HepG2 (cell line): ENCODE results near the gene CCL22. TPM values are rescaled to one million over a fixed set of nuclear protein-coding genes. Genes with fewer than 3 reads are reported as not detected.

ENCODE experiments used
- ELF3 ChIP-seq: IDR thresholded peaks from 2 replicates; pipeline ENCODE4 v1.6.1; 2016; ENCODE audit warnings: missing genetic modification reagents, missing compliant biosample characterization
- HCFC1 ChIP-seq: fragments of 150-350 bp; IDR thresholded peaks from 2 replicates; pipeline ENCODE4 v1.6.1; 2014; ENCODE audit warnings: low read depth, low read length
- JARID2 ChIP-seq: sonication (generic); formaldehyde crosslinking; IDR thresholded peaks from 2 replicates; pipeline ENCODE4 v1.8.1; 2023; ENCODE audit warnings: missing genetic modification reagents, inconsistent platforms; ENCODE audit not compliant: insufficient replicate concordance
- KLF11 ChIP-seq: IDR thresholded peaks from 2 replicates; pipeline ENCODE4 v1.6.1; 2016; ENCODE audit warnings: missing compliant biosample characterization
- NFE2L1 ChIP-seq: sonication (generic); formaldehyde crosslinking; IDR thresholded peaks from 2 replicates; pipeline ENCODE4 v1.4.0; 2020; ENCODE audit warnings: missing genetic modification reagents, mild to moderate bottlenecking, borderline replicate concordance
- RFX5 ChIP-seq: IDR thresholded peaks from 2 replicates; pipeline ENCODE4 v1.6.1; 2011; ENCODE audit warnings: low read depth, low read length, improper control_type of control experiment
- THYN1 ChIP-seq: sonication (generic); formaldehyde crosslinking; IDR thresholded peaks from 2 replicates; pipeline ENCODE4 v1.8.1; 2023; ENCODE audit warnings: low read depth, mild to moderate bottlenecking, moderate library complexity, missing genetic modification reagents, borderline replicate concordance
- XBP1 ChIP-seq: sonication (generic); formaldehyde crosslinking; IDR thresholded peaks from 2 replicates; pipeline ENCODE4 v1.5.0; 2020; ENCODE audit warnings: missing genetic modification reagents
- ZFP41 ChIP-seq: sonication (generic); formaldehyde crosslinking; IDR thresholded peaks from 2 replicates; pipeline ENCODE4 v1.4.0; 2020; ENCODE audit warnings: mild to moderate bottlenecking, missing genetic modification reagents, borderline replicate concordance
- ZNF256 ChIP-seq: sonication (generic); formaldehyde crosslinking; conservative IDR thresholded peaks from 2 replicates; pipeline ENCODE4 v1.4.0; 2020; ENCODE audit warnings: missing genetic modification reagents
- ZSCAN12 ChIP-seq: sonication (generic); formaldehyde crosslinking; IDR thresholded peaks from 2 replicates; pipeline ENCODE4 v1.9.0; 2021; ENCODE audit warnings: mild to moderate bottlenecking, missing genetic modification reagents
- polyA plus RNA-seq, 8 experiments: library from polyadenylated mRNA; depleted of rRNA in 3 of 8; stranded (reverse) in 7 of 8; unstranded in 1 of 8; fragments of >200 nt; fragmentation: Illumina TruSeq in 4 of 8; extraction: Trizol in 4 of 8; gene quantifications; 2 replicates each; pipeline versions ENCODE4 v1.2.1 to v1.2.3, GENCODE V29; 2011 to 2016; ENCODE audit warnings: low read depth in 4 of 8, missing spikeins in 1 of 8, mixed read lengths in 1 of 8; ENCODE audit not compliant: insufficient read depth in 1 of 8
- total RNA-seq, 5 experiments: library from RNA; depleted of rRNA; stranded (reverse); fragments of >200 nt; fragmentation: Illumina TruSeq; extraction: Trizol; gene quantifications; 2 replicates each; pipeline ENCODE4 v1.2.3, GENCODE V29; 2016; ENCODE audit warnings: low read depth in 1 of 5
- TF ChIP-seq, protein P1 (sequence below): IDR thresholded peaks from 2 replicates; pipeline ENCODE4 v1.6.1; 2012; ENCODE audit warnings: low read length, improper control_type of control experiment
- TF ChIP-seq, protein P2 (sequence below): sonication (generic); formaldehyde crosslinking; conservative IDR thresholded peaks from 2 replicates; pipeline ENCODE4 v1.4.0; 2020; ENCODE audit warnings: missing genetic modification reagents
- TF ChIP-seq, protein P3 (sequence below): IDR thresholded peaks from 2 replicates; pipeline ENCODE4 v1.4.0; 2020; ENCODE audit warnings: mild to moderate bottlenecking, missing genetic modification reagents
- TF ChIP-seq, protein P4 (sequence below): sonication (generic); formaldehyde crosslinking; IDR thresholded peaks from 2 replicates; pipeline ENCODE4 v1.4.0; 2020; ENCODE audit warnings: missing genetic modification reagents, borderline replicate concordance

CCL22 gene
- total and polyA plus RNA-seq, 2 of the 13 experiments (the other 11 are each of a cell fraction or from before 2014, with no cell fraction given): not detected

DNA sequence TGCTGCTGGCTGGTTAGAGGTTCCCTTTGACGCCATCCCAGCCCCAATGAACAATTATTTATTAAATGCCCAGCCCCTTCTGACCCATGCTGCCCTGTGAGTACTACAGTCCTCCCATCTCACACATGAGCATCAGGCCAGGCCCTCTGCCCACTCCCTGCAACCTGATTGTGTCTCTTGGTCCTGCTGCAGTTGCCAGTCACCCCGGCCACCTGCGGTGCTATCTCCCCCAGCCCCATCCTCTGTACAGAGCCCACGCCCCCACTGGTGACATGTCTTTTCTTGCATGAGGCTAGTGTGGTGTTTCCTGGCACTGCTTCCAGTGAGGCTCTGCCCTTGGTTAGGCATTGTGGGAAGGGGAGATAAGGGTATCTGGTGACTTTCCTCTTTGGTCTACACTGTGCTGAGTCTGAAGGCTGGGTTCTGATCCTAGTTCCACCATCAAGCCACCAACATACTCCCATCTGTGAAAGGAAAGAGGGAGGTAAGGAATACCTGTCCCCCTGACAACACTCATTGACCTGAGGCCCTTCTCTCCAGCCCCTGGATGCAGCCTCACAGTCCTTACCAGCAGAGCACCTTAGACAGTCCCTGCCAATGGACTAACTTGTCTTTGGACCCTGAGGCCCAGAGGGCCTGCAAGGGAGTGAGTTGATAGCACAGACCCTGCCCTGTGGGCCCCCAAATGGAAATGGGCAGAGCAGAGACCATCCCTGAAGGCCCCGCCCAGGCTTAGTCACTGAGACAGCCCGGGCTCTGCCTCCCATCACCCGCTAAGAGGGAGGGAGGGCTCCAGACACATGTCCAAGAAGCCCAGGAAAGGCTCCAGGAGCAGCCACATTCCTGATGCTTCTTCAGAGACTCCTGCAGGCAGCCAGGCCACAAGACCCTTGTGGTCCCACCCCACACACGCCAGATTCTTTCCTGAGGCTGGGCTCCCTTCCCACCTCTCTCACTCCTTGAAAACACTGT lies 25.0 kb downstream of the CCL22 start (continued):
- TF ChIP-seq, protein P1, sequence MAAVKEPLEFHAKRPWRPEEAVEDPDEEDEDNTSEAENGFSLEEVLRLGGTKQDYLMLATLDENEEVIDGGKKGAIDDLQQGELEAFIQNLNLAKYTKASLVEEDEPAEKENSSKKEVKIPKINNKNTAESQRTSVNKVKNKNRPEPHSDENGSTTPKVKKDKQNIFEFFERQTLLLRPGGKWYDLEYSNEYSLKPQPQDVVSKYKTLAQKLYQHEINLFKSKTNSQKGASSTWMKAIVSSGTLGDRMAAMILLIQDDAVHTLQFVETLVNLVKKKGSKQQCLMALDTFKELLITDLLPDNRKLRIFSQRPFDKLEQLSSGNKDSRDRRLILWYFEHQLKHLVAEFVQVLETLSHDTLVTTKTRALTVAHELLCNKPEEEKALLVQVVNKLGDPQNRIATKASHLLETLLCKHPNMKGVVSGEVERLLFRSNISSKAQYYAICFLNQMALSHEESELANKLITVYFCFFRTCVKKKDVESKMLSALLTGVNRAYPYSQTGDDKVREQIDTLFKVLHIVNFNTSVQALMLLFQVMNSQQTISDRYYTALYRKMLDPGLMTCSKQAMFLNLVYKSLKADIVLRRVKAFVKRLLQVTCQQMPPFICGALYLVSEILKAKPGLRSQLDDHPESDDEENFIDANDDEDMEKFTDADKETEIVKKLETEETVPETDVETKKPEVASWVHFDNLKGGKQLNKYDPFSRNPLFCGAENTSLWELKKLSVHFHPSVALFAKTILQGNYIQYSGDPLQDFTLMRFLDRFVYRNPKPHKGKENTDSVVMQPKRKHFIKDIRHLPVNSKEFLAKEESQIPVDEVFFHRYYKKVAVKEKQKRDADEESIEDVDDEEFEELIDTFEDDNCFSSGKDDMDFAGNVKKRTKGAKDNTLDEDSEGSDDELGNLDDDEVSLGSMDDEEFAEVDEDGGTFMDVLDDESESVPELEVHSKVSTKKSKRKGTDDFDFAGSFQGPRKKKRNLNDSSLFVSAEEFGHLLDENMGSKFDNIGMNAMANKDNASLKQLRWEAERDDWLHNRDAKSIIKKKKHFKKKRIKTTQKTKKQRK: no peak
- TF ChIP-seq HCFC1 (no peak), XBP1 (CRISPR knock-in tag) (no peak), THYN1 (no peak), JARID2 (CRISPR knock-in tag) (no peak), ZNF256 (CRISPR knock-in tag) (no peak; the same call in 1 of the 2 replicates), ELF3 (no peak), NFE2L1 (CRISPR knock-in tag) (no peak), ZFP41 (CRISPR knock-in tag) (no peak), RFX5 (no peak), ZSCAN12 (CRISPR knock-in tag) (no peak), KLF11 (no peak)
- TF ChIP-seq, protein P2, sequence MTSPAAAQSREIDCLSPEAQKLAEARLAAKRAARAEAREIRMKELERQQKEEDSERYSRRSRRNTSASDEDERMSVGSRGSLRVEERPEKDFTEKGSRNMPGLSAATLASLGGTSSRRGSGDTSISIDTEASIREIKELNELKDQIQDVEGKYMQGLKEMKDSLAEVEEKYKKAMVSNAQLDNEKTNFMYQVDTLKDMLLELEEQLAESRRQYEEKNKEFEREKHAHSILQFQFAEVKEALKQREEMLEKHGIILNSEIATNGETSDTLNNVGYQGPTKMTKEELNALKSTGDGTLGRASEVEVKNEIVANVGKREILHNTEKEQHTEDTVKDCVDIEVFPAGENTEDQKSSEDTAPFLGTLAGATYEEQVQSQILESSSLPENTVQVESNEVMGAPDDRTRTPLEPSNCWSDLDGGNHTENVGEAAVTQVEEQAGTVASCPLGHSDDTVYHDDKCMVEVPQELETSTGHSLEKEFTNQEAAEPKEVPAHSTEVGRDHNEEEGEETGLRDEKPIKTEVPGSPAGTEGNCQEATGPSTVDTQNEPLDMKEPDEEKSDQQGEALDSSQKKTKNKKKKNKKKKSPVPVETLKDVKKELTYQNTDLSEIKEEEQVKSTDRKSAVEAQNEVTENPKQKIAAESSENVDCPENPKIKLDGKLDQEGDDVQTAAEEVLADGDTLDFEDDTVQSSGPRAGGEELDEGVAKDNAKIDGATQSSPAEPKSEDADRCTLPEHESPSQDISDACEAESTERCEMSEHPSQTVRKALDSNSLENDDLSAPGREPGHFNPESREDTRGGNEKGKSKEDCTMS: no peak
- TF ChIP-seq, protein P3, sequence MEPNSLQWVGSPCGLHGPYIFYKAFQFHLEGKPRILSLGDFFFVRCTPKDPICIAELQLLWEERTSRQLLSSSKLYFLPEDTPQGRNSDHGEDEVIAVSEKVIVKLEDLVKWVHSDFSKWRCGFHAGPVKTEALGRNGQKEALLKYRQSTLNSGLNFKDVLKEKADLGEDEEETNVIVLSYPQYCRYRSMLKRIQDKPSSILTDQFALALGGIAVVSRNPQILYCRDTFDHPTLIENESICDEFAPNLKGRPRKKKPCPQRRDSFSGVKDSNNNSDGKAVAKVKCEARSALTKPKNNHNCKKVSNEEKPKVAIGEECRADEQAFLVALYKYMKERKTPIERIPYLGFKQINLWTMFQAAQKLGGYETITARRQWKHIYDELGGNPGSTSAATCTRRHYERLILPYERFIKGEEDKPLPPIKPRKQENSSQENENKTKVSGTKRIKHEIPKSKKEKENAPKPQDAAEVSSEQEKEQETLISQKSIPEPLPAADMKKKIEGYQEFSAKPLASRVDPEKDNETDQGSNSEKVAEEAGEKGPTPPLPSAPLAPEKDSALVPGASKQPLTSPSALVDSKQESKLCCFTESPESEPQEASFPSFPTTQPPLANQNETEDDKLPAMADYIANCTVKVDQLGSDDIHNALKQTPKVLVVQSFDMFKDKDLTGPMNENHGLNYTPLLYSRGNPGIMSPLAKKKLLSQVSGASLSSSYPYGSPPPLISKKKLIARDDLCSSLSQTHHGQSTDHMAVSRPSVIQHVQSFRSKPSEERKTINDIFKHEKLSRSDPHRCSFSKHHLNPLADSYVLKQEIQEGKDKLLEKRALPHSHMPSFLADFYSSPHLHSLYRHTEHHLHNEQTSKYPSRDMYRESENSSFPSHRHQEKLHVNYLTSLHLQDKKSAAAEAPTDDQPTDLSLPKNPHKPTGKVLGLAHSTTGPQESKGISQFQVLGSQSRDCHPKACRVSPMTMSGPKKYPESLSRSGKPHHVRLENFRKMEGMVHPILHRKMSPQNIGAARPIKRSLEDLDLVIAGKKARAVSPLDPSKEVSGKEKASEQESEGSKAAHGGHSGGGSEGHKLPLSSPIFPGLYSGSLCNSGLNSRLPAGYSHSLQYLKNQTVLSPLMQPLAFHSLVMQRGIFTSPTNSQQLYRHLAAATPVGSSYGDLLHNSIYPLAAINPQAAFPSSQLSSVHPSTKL (CRISPR knock-in tag): no peak
- TF ChIP-seq, protein P4, sequence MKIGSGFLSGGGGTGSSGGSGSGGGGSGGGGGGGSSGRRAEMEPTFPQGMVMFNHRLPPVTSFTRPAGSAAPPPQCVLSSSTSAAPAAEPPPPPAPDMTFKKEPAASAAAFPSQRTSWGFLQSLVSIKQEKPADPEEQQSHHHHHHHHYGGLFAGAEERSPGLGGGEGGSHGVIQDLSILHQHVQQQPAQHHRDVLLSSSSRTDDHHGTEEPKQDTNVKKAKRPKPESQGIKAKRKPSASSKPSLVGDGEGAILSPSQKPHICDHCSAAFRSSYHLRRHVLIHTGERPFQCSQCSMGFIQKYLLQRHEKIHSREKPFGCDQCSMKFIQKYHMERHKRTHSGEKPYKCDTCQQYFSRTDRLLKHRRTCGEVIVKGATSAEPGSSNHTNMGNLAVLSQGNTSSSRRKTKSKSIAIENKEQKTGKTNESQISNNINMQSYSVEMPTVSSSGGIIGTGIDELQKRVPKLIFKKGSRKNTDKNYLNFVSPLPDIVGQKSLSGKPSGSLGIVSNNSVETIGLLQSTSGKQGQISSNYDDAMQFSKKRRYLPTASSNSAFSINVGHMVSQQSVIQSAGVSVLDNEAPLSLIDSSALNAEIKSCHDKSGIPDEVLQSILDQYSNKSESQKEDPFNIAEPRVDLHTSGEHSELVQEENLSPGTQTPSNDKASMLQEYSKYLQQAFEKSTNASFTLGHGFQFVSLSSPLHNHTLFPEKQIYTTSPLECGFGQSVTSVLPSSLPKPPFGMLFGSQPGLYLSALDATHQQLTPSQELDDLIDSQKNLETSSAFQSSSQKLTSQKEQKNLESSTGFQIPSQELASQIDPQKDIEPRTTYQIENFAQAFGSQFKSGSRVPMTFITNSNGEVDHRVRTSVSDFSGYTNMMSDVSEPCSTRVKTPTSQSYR (CRISPR knock-in tag): no peak
